OCI-LY1 (cell line): ENCODE results near the gene C10orf67.

Experiments used
- CTCF ChIP-seq: fragments of 200-600 bp; sonication (generic), shearing (Covaris generic); IDR thresholded peaks from 2 replicates; pipeline ENCODE4 v1.5.1; 2017; ENCODE audit warnings: mild to moderate bottlenecking, antibody characterized with exemption, low read length, moderate library complexity, mixed read lengths
- EZH2 ChIP-seq: fragments of 200-600 bp; sonication (generic), shearing (Covaris generic); IDR thresholded peaks from 2 replicates; pipeline ENCODE4 v1.8.0; 2017; ENCODE audit warnings: borderline replicate concordance, mixed run types, mild to moderate bottlenecking, antibody characterized with exemption, low read length, moderate library complexity, mixed read lengths

- TF ChIP-seq EZH2 (no peak), CTCF (no peak)
Observed at GRCh38 chr10:23157691-23158369, 186.8 kb downstream of the C10orf67 start.
